H1 (cell line): ENCODE results near the gene CERS1. TPM values are rescaled to one million over a fixed set of nuclear protein-coding genes. Genes with fewer than 3 reads are reported as not detected.

Source experiments
- CEBPB ChIP-seq: IDR thresholded peaks from 2 replicates; pipeline ENCODE4 v1.6.1; 2012; ENCODE audit warnings: low read depth, low read length
- CREB1 ChIP-seq: IDR thresholded peaks from 2 replicates; pipeline ENCODE4 v1.6.1; 2012; ENCODE audit warnings: inconsistent platforms
- NRF1 ChIP-seq: IDR thresholded peaks from 2 replicates; pipeline ENCODE4 v1.6.1; 2011; ENCODE audit warnings: mild to moderate bottlenecking, low read depth, low read length, improper control_type of control experiment
- RNF2 ChIP-seq: fragments of 200-900, 300-1000 bp; sonication (generic); IDR thresholded peaks from 2 replicates; pipeline ENCODE4 v1.7.1; 2016; ENCODE audit warnings: borderline replicate concordance, low read depth, mild to moderate bottlenecking, antibody characterized with exemption, low read length; ENCODE audit not compliant: poor library complexity, severe bottlenecking; ENCODE audit errors: missing control alignments
- SAP30 ChIP-seq: fragments of 300-600 bp; sonication (generic); IDR thresholded peaks from 2 replicates; pipeline ENCODE4 v1.7.1; 2012; ENCODE audit warnings: low read length, moderate library complexity, mild to moderate bottlenecking, inconsistent platforms; ENCODE audit not compliant: insufficient read depth, insufficient replicate concordance
- SP4 ChIP-seq: IDR thresholded peaks from 2 replicates; pipeline ENCODE4 v1.6.1; 2012; ENCODE audit warnings: low read length, inconsistent platforms
- polyA plus RNA-seq, 7 experiments: library from polyadenylated mRNA; depleted of rRNA in 3 of 7; stranded (reverse) in 5 of 7; unstranded in 2 of 7; fragments of >200 nt in 5 of 7; fragments of 200-250 nt in 2 of 7; gene quantifications; 1 replicate in 5 of 7; 2 replicates in 1 of 7; 4 replicates in 1 of 7; pipeline versions ENCODE4 v1.2.1 to v1.2.3, GENCODE V29; 2011 to 2013; ENCODE audit warnings: missing spikeins in 2 of 7, mixed read lengths in 2 of 7
- total RNA-seq: library from RNA; stranded (reverse); fragmentation: NEBNext Ultra II Directional; extraction: Animal tissue kit (Norgen Biotek cat#: 25700); gene quantifications from 2 replicates; pipeline ENCODE4 v1.2.1, GENCODE V29; 2021
- TF ChIP-seq, protein P1 (sequence below): IDR thresholded peaks from 2 replicates; pipeline ENCODE4 v1.6.1; 2011; ENCODE audit warnings: low read length, improper control_type of control experiment

Gene CERS1
- total and polyA plus RNA-seq, 2 of the 8 experiments (the other 6 are each of a cell fraction or from before 2014, with no cell fraction given): 18.6 to 51.0 TPM

DNA sequence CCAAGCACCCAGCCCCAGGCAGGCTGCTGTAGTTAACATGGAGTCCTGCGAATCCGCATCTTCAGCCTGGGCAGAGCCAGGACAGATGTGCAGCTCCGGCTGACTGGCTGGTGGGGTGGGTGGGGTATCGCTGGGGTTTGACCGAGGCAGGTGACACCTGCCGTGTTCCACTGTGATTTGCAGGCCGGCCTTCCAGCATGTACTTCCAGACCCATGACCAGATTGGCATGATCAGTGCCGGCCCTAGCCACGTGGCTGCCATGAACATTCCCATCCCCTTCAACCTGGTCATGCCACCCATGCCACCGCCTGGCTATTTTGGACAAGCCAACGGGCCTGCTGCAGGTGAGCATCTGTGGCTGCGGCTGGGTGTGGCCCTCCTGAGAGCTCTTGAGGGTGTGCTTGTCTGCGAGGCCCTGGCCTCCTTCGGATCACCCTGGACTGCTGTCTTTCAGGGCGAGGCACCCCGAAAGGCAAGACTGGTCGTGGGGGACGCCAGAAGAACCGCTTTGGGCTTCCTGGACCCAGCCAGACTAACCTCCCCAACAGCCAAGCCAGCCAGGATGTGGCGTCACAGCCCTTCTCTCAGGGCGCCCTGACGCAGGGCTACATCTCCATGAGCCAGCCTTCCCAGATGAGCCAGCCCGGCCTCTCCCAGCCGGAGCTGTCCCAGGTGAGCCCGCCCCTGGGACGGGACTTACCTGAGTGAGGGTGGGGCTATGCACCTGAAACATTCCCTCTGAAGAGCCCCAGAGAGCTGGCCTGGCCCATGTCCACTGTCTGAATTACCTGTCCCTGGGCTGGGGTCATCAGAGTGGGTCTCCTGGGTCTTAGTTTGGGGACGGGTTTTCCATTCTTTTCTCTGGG lies 30.6 kb downstream of the CERS1 start (continued):
- TF ChIP-seq SP4 (no peak), SAP30 (no peak), CEBPB (no peak), RNF2 (no peak), CREB1 (no peak), NRF1 (no peak)
- TF ChIP-seq, protein P1, sequence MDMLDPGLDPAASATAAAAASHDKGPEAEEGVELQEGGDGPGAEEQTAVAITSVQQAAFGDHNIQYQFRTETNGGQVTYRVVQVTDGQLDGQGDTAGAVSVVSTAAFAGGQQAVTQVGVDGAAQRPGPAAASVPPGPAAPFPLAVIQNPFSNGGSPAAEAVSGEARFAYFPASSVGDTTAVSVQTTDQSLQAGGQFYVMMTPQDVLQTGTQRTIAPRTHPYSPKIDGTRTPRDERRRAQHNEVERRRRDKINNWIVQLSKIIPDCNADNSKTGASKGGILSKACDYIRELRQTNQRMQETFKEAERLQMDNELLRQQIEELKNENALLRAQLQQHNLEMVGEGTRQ: no peak
